HG03045 (cell line): ENCODE results near the gene ASTL.
"Not testable (repeated sequence)": the region's sequence is repeated elsewhere in the genome, so short reads cannot be mapped to it uniquely, and the experiment has no call there.

Source experiments
- ATAC-seq: cut with Tn5 transposase; IDR thresholded peaks from one replicate; pipeline ENCODE4 v1.9.1; 2021; ENCODE audit warnings: mild to moderate bottlenecking, moderate library complexity; ENCODE audit not compliant: unreplicated experiment

The ASTL gene

GRCh38 chr2:96084858-96085518, 53.3 kb downstream of the ASTL start:
- not testable (repeated sequence) for ATAC-seq

- ATAC-seq, result no peak
These were observed 54.1 kb downstream of the ASTL start for GRCh38 chr2:96083989-96084857.

GRCh38 chr2:96083064-96083939, 55.0 kb downstream of the ASTL start:
- ATAC-seq, result no peak

- ATAC-seq, result no peak
These were observed 55.9 kb downstream of the ASTL start for GRCh38 chr2:96082211-96083063.

- no peak for ATAC-seq
These were observed 57.3 kb downstream of the ASTL start for GRCh38 chr2:96081042-96081441.

GRCh38 chr2:96075199-96075771, 63.0 kb downstream of the ASTL start:
- no peak for ATAC-seq

- ATAC-seq, result no peak
These were observed 64.1 kb downstream of the ASTL start for GRCh38 chr2:96074156-96074555.

- ATAC-seq, result no peak
These were observed 65.0 kb downstream of the ASTL start for GRCh38 chr2:96073170-96073775.
